Kidney (tissue), 14 donors: Measurements from ENCODE around the gene TOP2B. TPM values are rescaled to one million over a fixed set of nuclear protein-coding genes. Genes with fewer than 3 reads are reported as not detected.

ENCODE experiments used
- DNase-seq, 5 donors: peaks; one replicate each; pipeline ENCODE4 v3.0.0-alpha.2; 2013 to 2020
- FAIRE-seq: peaks from 2 replicates; lab custom pipeline; 2012; peaks lifted over from hg19 to GRCh38; lab: Jason Lieb, UNC
- H3K27ac ChIP-seq, 2 donors: one replicate each; pipeline ENCODE4 v1.7.0; 2013; ENCODE audit warnings: low read depth in 2 of 2, low read length in 2 of 2, inconsistent platforms in 1 of 2
- H3K27me3 ChIP-seq: one replicate; pipeline ENCODE4 v1.7.1; 2013; ENCODE audit warnings: low read length, inconsistent platforms; ENCODE audit not compliant: control insufficient read depth, insufficient read depth
- H3K36me3 ChIP-seq, 3 donors: one replicate each; pipeline versions ENCODE4 v1.7.0 to v1.7.1; 2013; ENCODE audit warnings: low read length in 3 of 3, control low read depth in 1 of 3, inconsistent platforms in 1 of 3; ENCODE audit not compliant: insufficient read depth in 3 of 3, control insufficient read depth in 2 of 3
- H3K4me1 ChIP-seq, 3 donors: one replicate each; pipeline versions ENCODE4 v1.7.0 to v1.7.1; 2013; ENCODE audit warnings: low read length in 3 of 3, inconsistent platforms in 1 of 3, low read depth in 1 of 3; ENCODE audit not compliant: control insufficient read depth in 2 of 3, insufficient read depth in 2 of 3
- H3K4me3 ChIP-seq, 3 donors: one replicate each; pipeline versions ENCODE4 v1.7.0 to v1.8.1; 2013; ENCODE audit warnings: low read length in 3 of 3, control low read depth in 1 of 3, inconsistent platforms in 1 of 3
- H3K9ac ChIP-seq, 3 donors: one replicate each; pipeline versions ENCODE4 v1.7.0 to v1.7.1; 2013; ENCODE audit warnings: low read length in 3 of 3, control low read depth in 1 of 3, inconsistent platforms in 1 of 3
- H3K9me3 ChIP-seq, 3 donors: one replicate each; pipeline versions ENCODE4 v1.7.0 to v1.7.1; 2013; ENCODE audit warnings: low read length in 3 of 3, control low read depth in 1 of 3, inconsistent platforms in 1 of 3; ENCODE audit not compliant: control insufficient read depth in 2 of 3, insufficient read depth in 1 of 3
- CTCF ChIP-seq: IDR thresholded peaks from 3 replicates; pipeline ENCODE4 v1.5.1; 2012; ENCODE audit warnings: mild to moderate bottlenecking, moderate library complexity, borderline replicate concordance; ENCODE audit not compliant: insufficient read depth; ENCODE audit errors: extremely low read depth
- intact Hi-C: fragments of 100-400 bp; cut with DNase I; formaldehyde crosslinking; loops from one replicate; pipeline ENCODE4 v1.11.1; 2022
- polyA plus RNA-seq: library from polyadenylated mRNA; stranded (reverse); fragments of 350-450 nt; fragmentation: Illumina TruSeq; extraction: RNeasy Lipid Tissue Mini Kit (QIAGEN cat#74804); gene quantifications from one replicate; pipeline ENCODE4 v1.2.3, GENCODE V29; 2014; ENCODE audit warnings: low read depth, low replicate concordance; ENCODE audit not compliant: insufficient read depth
- total RNA-seq: library from RNA; stranded (reverse); fragmentation: NEBNext Ultra II Directional; extraction: Animal tissue kit (Norgen Biotek cat#: 25700); gene quantifications from one replicate; pipeline ENCODE4 v1.2.1, GENCODE V29; 2021
- donor health status: control.
- donor health status: control.
- donor health status: control.
- donor health status: control.
- donor health status: control.
- donor health status: DM: yes; HTN: yes; CAD: no.
- donor health status: Normal renal cell carcinoma (clear cell type).

TOP2B gene
- total and polyA plus RNA-seq, 2 donors from 2014 or later = 55.0 to 109 TPM

- FAIRE-seq (no peak), DNase-seq (no peak)
- no peaks in the 10 kb centered on the region for H3K4me1 ChIP-seq
- no peak overlapping the region for H3K9ac ChIP-seq
- H3K27ac ChIP-seq = no peak overlapping the region
- H3K27me3 ChIP-seq = no peaks in the 10 kb centered on the region
- H3K4me3 ChIP-seq = no peak overlapping the region
- H3K36me3 ChIP-seq = no peaks in the 10 kb centered on the region
- no peak for TF ChIP-seq CTCF
- intact Hi-C loops = no loop called here
- H3K9me3 ChIP-seq = no peaks in the 10 kb centered on the region
Measured at GRCh38 chr3:25708036-25708435, 43.3 kb upstream of the TOP2B start.

- intact Hi-C loops = no loop called here
- no peaks in the 10 kb centered on the region for H3K4me1 ChIP-seq
- DNase-seq (no peak), FAIRE-seq (no peak)
- no peak overlapping the region for H3K4me3 ChIP-seq
- no peaks in the 10 kb centered on the region for H3K36me3 ChIP-seq
- TF ChIP-seq CTCF = no peak
- H3K9ac ChIP-seq = no peak overlapping the region
- no peaks in the 10 kb centered on the region for H3K27me3 ChIP-seq
- H3K27ac ChIP-seq = no peak overlapping the region
- H3K9me3 ChIP-seq = no peaks in the 10 kb centered on the region
Measured at GRCh38 chr3:25707268-25707926, 42.7 kb upstream of the TOP2B start.

DNA sequence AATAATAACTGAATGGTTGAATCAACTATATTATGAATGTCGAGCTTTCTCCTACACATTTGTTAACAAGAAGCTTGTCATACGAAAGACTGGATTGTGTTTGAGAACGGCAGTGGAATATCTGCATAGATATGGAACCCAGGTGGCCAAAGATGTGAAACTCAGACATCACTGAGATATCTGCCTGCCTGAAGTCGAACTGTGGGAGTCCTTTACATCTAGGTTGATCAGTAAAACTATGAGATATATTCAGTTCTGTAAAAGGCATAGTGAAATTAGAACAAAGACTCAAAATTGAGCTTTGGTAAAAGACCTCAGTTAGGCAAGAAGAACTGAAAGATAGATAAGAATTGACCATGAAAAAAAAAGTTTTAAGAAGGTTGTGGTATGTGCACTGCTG, 41.5 kb upstream of the TOP2B start:
- Histone ChIP-seq H3K4me1 (no peaks in the 10 kb centered on the region), H3K27me3 (no peaks in the 10 kb centered on the region), H3K9me3 (no peaks in the 10 kb centered on the region), H3K36me3 (no peaks in the 10 kb centered on the region), H3K27ac (no peak overlapping the region), H3K9ac (no peak overlapping the region), H3K4me3 (no peak overlapping the region)
- no peak for DNase-seq
- TF ChIP-seq CTCF = no peak
- no peak for FAIRE-seq
- intact Hi-C loops = no loop called here

- Histone ChIP-seq H3K9me3 (no peaks in the 10 kb centered on the region), H3K36me3 (no peaks in the 10 kb centered on the region), H3K27ac (no peak overlapping the region), H3K27me3 (no peaks in the 10 kb centered on the region), H3K9ac (no peak overlapping the region), H3K4me1 (no peaks in the 10 kb centered on the region), H3K4me3 (no peak overlapping the region)
- no peak for TF ChIP-seq CTCF
- no peak for DNase-seq
- intact Hi-C loops = no loop called here
- FAIRE-seq = no peak
Measured at GRCh38 chr3:25697553-25697952, 32.8 kb upstream of the TOP2B start.
